IMR-90 (cell line): ENCODE results near the gene ZNF280A. TPM values are rescaled to one million over a fixed set of nuclear protein-coding genes. Genes with fewer than 3 reads are reported as not detected.

ENCODE experiments used
- ATAC-seq: fragments of 200-7000 bp; cut with Tn5 transposase; 2 replicates; pipeline ENCODE4 v1.9.1; 2020; ENCODE audit warnings: low read depth, mild to moderate bottlenecking, moderate library complexity
- BruUV-seq: library from RNA; stranded (reverse); fragments of 400-500 nt; replicated peaks from 2 replicates; lab custom pipeline; 2021; lab: Mats Ljungman, UMichigan
- CTCF ChIA-PET: fragments of 300-600 bp; formaldehyde crosslinking; extraction: SDS; loops from one replicate; lab custom pipeline; 2021; ENCODE audit warnings: antibody characterized with exemption; lab: Yijun Ruan, JAX
- POLR2A ChIA-PET: fragments of 300-600 bp; sonication (Branson Sonifier 250); formaldehyde crosslinking; loops from one replicate; lab custom pipeline; 2022; ENCODE audit warnings: antibody characterized with exemption; ENCODE audit not compliant: unreplicated experiment; lab: Charles Lee
- DNase-seq: peaks from one replicate; pipeline ENCODE4 v3.0.0; 2013
- H2AFZ ChIP-seq: replicated peaks from 2 replicates; pipeline ENCODE3; 2013; ENCODE audit warnings: low read length, mild to moderate bottlenecking; ENCODE audit not compliant: poor library complexity
- H2AK5ac ChIP-seq: 2 replicates; pipeline ENCODE4 v1.6.1; 2013; ENCODE audit warnings: low read depth, low read length, inconsistent platforms
- H2AK9ac ChIP-seq: replicated peaks from 2 replicates; pipeline ENCODE3; 2013; ENCODE audit warnings: mild to moderate bottlenecking, low read depth, low read length, moderate library complexity; ENCODE audit not compliant: poor library complexity
- H2BK120ac ChIP-seq: 2 replicates; pipeline ENCODE4 v1.6.1; 2013; ENCODE audit warnings: low read depth, low read length, inconsistent platforms
- H2BK15ac ChIP-seq: 3 replicates; pipeline ENCODE4 v1.6.1; 2013; ENCODE audit warnings: low read depth, low read length, inconsistent platforms
- H2BK20ac ChIP-seq: 2 replicates; pipeline ENCODE4 v1.6.1; 2013; ENCODE audit warnings: low read depth, mild to moderate bottlenecking, inconsistent platforms, low read length, moderate library complexity
- H2BK5ac ChIP-seq: 2 replicates; pipeline ENCODE4 v1.6.1; 2013; ENCODE audit warnings: mild to moderate bottlenecking, low read depth, low read length, inconsistent platforms; ENCODE audit not compliant: poor library complexity, severe bottlenecking
- H3K14ac ChIP-seq: replicated peaks from 2 replicates; pipeline ENCODE4 v1.6.1; 2013; ENCODE audit warnings: low read depth, low read length, inconsistent platforms
- H3K18ac ChIP-seq: 2 replicates; pipeline ENCODE4 v1.6.1; 2013; ENCODE audit warnings: low read depth, low read length, control low read depth
- H3K23ac ChIP-seq: 2 replicates; pipeline ENCODE4 v1.6.1; 2013; ENCODE audit warnings: low read depth, low read length, inconsistent platforms
- H3K27ac ChIP-seq: 2 replicates; pipeline ENCODE4 v1.5.1; 2013; ENCODE audit warnings: mild to moderate bottlenecking, control low read depth, low read length; ENCODE audit not compliant: insufficient read depth
- H3K27me3 ChIP-seq: 2 replicates; pipeline ENCODE4 v1.6.1; 2013; ENCODE audit warnings: low read length; ENCODE audit not compliant: control insufficient read depth, insufficient read depth
- H3K36me3 ChIP-seq: 2 replicates; pipeline ENCODE4 v1.6.1; 2013; ENCODE audit warnings: low read length, mixed read lengths; ENCODE audit not compliant: control insufficient read depth, insufficient read depth
- H3K4ac ChIP-seq: 2 replicates; pipeline ENCODE4 v1.6.1; 2013; ENCODE audit warnings: low read depth, low read length, inconsistent platforms
- H3K4me1 ChIP-seq: 2 replicates; pipeline ENCODE4 v1.6.1; 2013; ENCODE audit warnings: low read length, mixed read lengths; ENCODE audit not compliant: control insufficient read depth, insufficient read depth
- H3K4me2 ChIP-seq: 2 replicates; pipeline ENCODE4 v1.6.1; 2013; ENCODE audit warnings: low read depth, mild to moderate bottlenecking, control low read depth, low read length, moderate library complexity
- H3K4me3 ChIP-seq: 2 replicates; pipeline ENCODE4 v1.5.1; 2013; ENCODE audit warnings: low read depth, mild to moderate bottlenecking, control low read depth, low read length, moderate library complexity; ENCODE audit not compliant: insufficient read depth
- H3K56ac ChIP-seq: 2 replicates; pipeline ENCODE4 v1.6.1; 2013; ENCODE audit warnings: low read length, inconsistent platforms; ENCODE audit not compliant: insufficient read depth; ENCODE audit errors: extremely low read depth
- H3K79me1 ChIP-seq, 2 experiments: 2 replicates each; pipeline ENCODE4 v1.6.1; 2013; ENCODE audit warnings: low read length in 2 of 2, inconsistent platforms in 1 of 2, low read depth in 1 of 2
- H3K9ac ChIP-seq: 2 replicates; pipeline ENCODE4 v1.6.1; 2013; ENCODE audit warnings: low read depth, low read length, control low read depth
- H3K9me1 ChIP-seq: 2 replicates; pipeline ENCODE4 v1.6.1; 2013; ENCODE audit warnings: low read length, inconsistent platforms; ENCODE audit not compliant: insufficient read depth
- H3K9me3 ChIP-seq: 2 replicates; pipeline ENCODE4 v1.6.1; 2013; ENCODE audit warnings: low read length; ENCODE audit not compliant: control insufficient read depth, insufficient read depth
- H4K20me1 ChIP-seq: 2 replicates; pipeline ENCODE4 v1.6.1; 2013; ENCODE audit warnings: low read length, inconsistent platforms; ENCODE audit not compliant: insufficient read depth
- H4K5ac ChIP-seq: 2 replicates; pipeline ENCODE4 v1.6.1; 2013; ENCODE audit warnings: mild to moderate bottlenecking, low read depth, low read length, control low read depth
- H4K8ac ChIP-seq, 2 experiments: 2 replicates each; pipeline ENCODE4 v1.6.1; 2013; ENCODE audit warnings: low read depth in 2 of 2, low read length in 2 of 2, control low read depth in 1 of 2, inconsistent platforms in 1 of 2
- H4K91ac ChIP-seq: 2 replicates; pipeline ENCODE4 v1.6.1; 2013; ENCODE audit warnings: low read depth, low read length, inconsistent platforms; ENCODE audit not compliant: insufficient read depth
- BHLHE40 ChIP-seq: fragments of 150-350 bp; IDR thresholded peaks from 2 replicates; pipeline ENCODE4 v1.6.1; 2016; ENCODE audit warnings: mild to moderate bottlenecking, low read depth, low read length
- CEBPB ChIP-seq: IDR thresholded peaks from 2 replicates; pipeline ENCODE4 v1.6.1; 2012; ENCODE audit warnings: low read depth, low read length, improper control_type of control experiment
- CHD1 ChIP-seq: IDR thresholded peaks from 2 replicates; pipeline ENCODE4 v1.6.1; 2012; ENCODE audit warnings: low read depth, low read length, improper control_type of control experiment
- CTCF ChIP-seq: conservative IDR thresholded peaks from 2 replicates; pipeline ENCODE4 v1.5.1; 2012; ENCODE audit warnings: mild to moderate bottlenecking, low read depth, low read length, improper control_type of control experiment
- FOS ChIP-seq: fragments of 150-350 bp; IDR thresholded peaks from 2 replicates; pipeline ENCODE4 v1.6.1; 2016; ENCODE audit warnings: low read depth, low read length
- MAFK ChIP-seq: IDR thresholded peaks from 2 replicates; pipeline ENCODE4 v1.6.1; 2012; ENCODE audit warnings: low read depth, low read length, improper control_type of control experiment
- MAZ ChIP-seq: IDR thresholded peaks from 2 replicates; pipeline ENCODE4 v1.6.1; 2012; ENCODE audit warnings: low read depth, mild to moderate bottlenecking, low read length, improper control_type of control experiment, moderate library complexity, borderline replicate concordance
- MXI1 ChIP-seq: IDR thresholded peaks from 2 replicates; pipeline ENCODE4 v1.6.1; 2012; ENCODE audit warnings: low read depth, mild to moderate bottlenecking, low read length, moderate library complexity, borderline replicate concordance
- NFE2L2 ChIP-seq: fragments of 150-350 bp; IDR thresholded peaks from 2 replicates; pipeline ENCODE4 v1.6.1; 2016; ENCODE audit warnings: low read depth, mild to moderate bottlenecking, low read length
- POLR2A ChIP-seq: IDR thresholded peaks from 2 replicates; pipeline ENCODE4 v1.6.1; 2012; ENCODE audit warnings: mild to moderate bottlenecking, low read depth, low read length
- RAD21 ChIP-seq: IDR thresholded peaks from 2 replicates; pipeline ENCODE4 v1.6.1; 2012; ENCODE audit warnings: low read length, improper control_type of control experiment
- RCOR1 ChIP-seq: IDR thresholded peaks from 2 replicates; pipeline ENCODE4 v1.6.1; 2012; ENCODE audit warnings: mild to moderate bottlenecking, low read length, improper control_type of control experiment; ENCODE audit not compliant: insufficient replicate concordance
- RFX5 ChIP-seq: IDR thresholded peaks from 2 replicates; pipeline ENCODE4 v1.8.0; 2012; ENCODE audit warnings: low read depth, mild to moderate bottlenecking, low read length, moderate library complexity
- SMC3 ChIP-seq: fragments of 150-350 bp; IDR thresholded peaks from 2 replicates; pipeline ENCODE4 v1.6.1; 2016; ENCODE audit warnings: low read depth, mild to moderate bottlenecking, antibody characterized with exemption, low read length, moderate library complexity
- USF2 ChIP-seq: fragments of 150-350 bp; IDR thresholded peaks from 2 replicates; pipeline ENCODE4 v1.6.1; 2017; ENCODE audit warnings: mild to moderate bottlenecking, antibody characterized with exemption, low read length, low read depth
- WGBS, 2 experiments: methylation state at CpG; one replicate each; pipeline versions ENCODE4 v1.1.5 to v1.1.7; 2013; ENCODE audit warnings: missing lambda C conversion rate in 2 of 2; ENCODE audit not compliant: insufficient read length in 1 of 2; ENCODE audit errors: extremely low coverage in 2 of 2; 5-methylcytosine and 5-hydroxymethylcytosine counted together
- dilution Hi-C: fragments of 300-500 bp; cut with HindIII; formaldehyde crosslinking; loops from one replicate; pipeline ENCODE4 v1.14.3; 2018; ENCODE audit warnings: low sequenced_read_pairs; ENCODE audit not compliant: unreplicated experiment
- in situ Hi-C: fragments of 300-500 bp; cut with MboI; formaldehyde crosslinking; loops from 3 replicates; pipeline ENCODE4 v1.14.3; 2019; ENCODE audit warnings: low sequenced_read_pairs, inconsistent platforms, mixed read lengths
- intact Hi-C: fragments of 100-400 bp; cut with micrococcal nuclease; formaldehyde crosslinking; loops from 2 replicates; pipeline ENCODE4 v1.10.0; 2022
- polyA plus RNA-seq, 3 experiments: library from polyadenylated mRNA; depleted of rRNA; stranded (reverse); fragments of >200 nt; gene quantifications; 2 replicates each; pipeline ENCODE4 v1.2.3, GENCODE V29; 2012; ENCODE audit warnings: low replicate concordance in 1 of 3
- total RNA-seq: library from RNA; depleted of rRNA; stranded (reverse); fragments of >200 nt; gene quantifications from 2 replicates; pipeline ENCODE4 v1.2.3, GENCODE V29; 2012
- TF ChIP-seq, protein P1 (sequence below): fragments of 150-350 bp; IDR thresholded peaks from 2 replicates; pipeline ENCODE4 v1.6.1; 2016; ENCODE audit warnings: low read depth, mild to moderate bottlenecking, low read length, moderate library complexity, borderline replicate concordance

Gene ZNF280A
- total and polyA plus RNA-seq, 2 of the 4 experiments (the other 2 are of a cell fraction), result not detected

- 0% methylated on average over 1 of the region's 2 CpGs; no CpG with 5 or more reads in 1 of the 2 experiments for WGBS, 2 experiments
- Histone ChIP-seq H4K20me1 (no peaks in the 10 kb centered on the region), H3K4ac (no peak overlapping the region), H4K5ac (no peak overlapping the region), H3K56ac (no peak overlapping the region), H3K27me3 (peaks cover 14% of the 10 kb centered on the region), H3K4me2 (no peak overlapping the region), H3K4me3 (no peak overlapping the region), H3K27ac (no peak overlapping the region), H3K18ac (no peak overlapping the region), H3K9ac (no peak overlapping the region), H3K4me1 (no peaks in the 10 kb centered on the region), H4K91ac (no peak overlapping the region), H2BK120ac (no peak overlapping the region), H3K79me1 (no peaks in the 10 kb centered on the region), H2BK15ac (no peak overlapping the region), H2AK5ac (no peak overlapping the region), H2AFZ (no peak overlapping the region), H4K8ac (no peak overlapping the region), H3K9me1 (no peaks in the 10 kb centered on the region), H2BK5ac (no peak overlapping the region), H2AK9ac (no peak overlapping the region), H3K23ac (no peak overlapping the region), H2BK20ac (no peak overlapping the region), H3K36me3 (no peaks in the 10 kb centered on the region), H3K14ac (no peak overlapping the region), H3K9me3 (no peaks in the 10 kb centered on the region)
- DNase-seq, result no peak
- intact Hi-C loops (no loop called here), in situ Hi-C loops (no loop called here), dilution Hi-C loops (no loop called here)
- ChIA-PET CTCF (no interaction called here), POLR2A (no interaction called here)
- ATAC-seq, result no peak
- TF ChIP-seq CEBPB, result no peak
- TF ChIP-seq USF2, result no peak
- no peak for TF ChIP-seq MAFK
- TF ChIP-seq POLR2A, result no peak
- TF ChIP-seq NFE2L2, result no peak
- TF ChIP-seq MAZ, result no peak
- TF ChIP-seq, protein P1, sequence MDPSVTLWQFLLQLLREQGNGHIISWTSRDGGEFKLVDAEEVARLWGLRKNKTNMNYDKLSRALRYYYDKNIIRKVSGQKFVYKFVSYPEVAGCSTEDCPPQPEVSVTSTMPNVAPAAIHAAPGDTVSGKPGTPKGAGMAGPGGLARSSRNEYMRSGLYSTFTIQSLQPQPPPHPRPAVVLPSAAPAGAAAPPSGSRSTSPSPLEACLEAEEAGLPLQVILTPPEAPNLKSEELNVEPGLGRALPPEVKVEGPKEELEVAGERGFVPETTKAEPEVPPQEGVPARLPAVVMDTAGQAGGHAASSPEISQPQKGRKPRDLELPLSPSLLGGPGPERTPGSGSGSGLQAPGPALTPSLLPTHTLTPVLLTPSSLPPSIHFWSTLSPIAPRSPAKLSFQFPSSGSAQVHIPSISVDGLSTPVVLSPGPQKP, result no peak
- no peak for TF ChIP-seq RAD21
- no peak for TF ChIP-seq BHLHE40
- no peak for TF ChIP-seq SMC3
- TF ChIP-seq FOS, result no peak
- no peak for TF ChIP-seq CHD1
- TF ChIP-seq CTCF, result no peak
- TF ChIP-seq RFX5, result no peak
- TF ChIP-seq RCOR1, result no peak
- no peak for TF ChIP-seq MXI1
- no TSS peak for BruUV-seq
Observed at GRCh38 chr22:22545084-22545483, 25.0 kb upstream of the ZNF280A start.
